NCI-H748 (cell line): ENCODE data around the gene LHFPL3.
"Not testable (repeated sequence)": the region's sequence is repeated elsewhere in the genome, so short reads cannot be mapped to it uniquely, and the experiment has no call there.

Experiments
- DNase-seq: peaks from one replicate; lab custom pipeline; 2025; ENCODE audit not compliant: unreplicated experiment; lab: John Stamatoyannopoulos, UW

Gene LHFPL3

GRCh38 chr7:104928721-104929400 is 600.5 kb downstream of the LHFPL3 start:
- DNase-seq = no peak

DNA sequence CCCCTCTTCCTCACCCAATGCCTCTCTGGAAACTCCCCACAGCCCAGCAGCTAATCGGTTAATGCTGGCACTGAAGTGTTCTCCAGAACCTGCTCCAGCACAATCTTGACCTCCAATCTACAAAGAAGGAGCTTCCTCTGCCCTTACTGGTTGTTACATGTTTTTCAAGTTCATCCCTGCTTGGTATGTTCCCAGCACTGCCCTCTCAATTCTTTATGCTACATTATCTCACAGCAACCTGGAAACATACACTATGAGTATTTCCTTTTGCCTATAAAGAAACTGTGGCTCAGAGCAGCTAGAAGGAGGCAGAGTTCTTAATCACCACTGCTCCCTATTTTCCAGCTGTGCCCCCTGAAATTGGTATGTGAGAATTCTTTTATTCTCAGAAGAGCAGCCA is 601.5 kb downstream of the LHFPL3 start:
- DNase-seq = no peak

GRCh38 chr7:104931181-104931781 is 602.9 kb downstream of the LHFPL3 start:
- DNase-seq = no peak

- DNase-seq = no peak
Observed at GRCh38 chr7:104933022-104933421, 604.6 kb downstream of the LHFPL3 start.

- peak; percentile 76 for DNase-seq
Observed at GRCh38 chr7:104933521-104933988, 605.2 kb downstream of the LHFPL3 start.

DNA sequence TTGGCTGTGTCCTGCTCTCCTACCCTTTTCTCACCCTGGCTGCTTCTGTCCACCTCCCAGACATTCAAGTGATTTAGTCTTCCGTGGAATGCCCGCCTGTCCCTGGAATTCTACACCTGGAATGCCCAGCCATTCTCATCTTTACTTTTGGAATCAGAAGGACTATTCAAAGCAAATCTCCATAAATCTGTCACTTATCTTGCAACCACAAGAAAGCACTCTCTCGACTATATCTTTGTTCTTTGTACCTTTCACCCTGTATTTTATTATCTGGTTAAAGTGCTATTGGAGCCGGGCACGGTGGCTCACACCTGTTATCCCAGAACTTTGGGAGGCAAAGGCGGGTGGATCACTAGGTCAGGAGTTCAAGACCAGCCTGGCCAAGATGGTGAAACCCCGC is 606.3 kb downstream of the LHFPL3 start:
- no peak for DNase-seq

DNA sequence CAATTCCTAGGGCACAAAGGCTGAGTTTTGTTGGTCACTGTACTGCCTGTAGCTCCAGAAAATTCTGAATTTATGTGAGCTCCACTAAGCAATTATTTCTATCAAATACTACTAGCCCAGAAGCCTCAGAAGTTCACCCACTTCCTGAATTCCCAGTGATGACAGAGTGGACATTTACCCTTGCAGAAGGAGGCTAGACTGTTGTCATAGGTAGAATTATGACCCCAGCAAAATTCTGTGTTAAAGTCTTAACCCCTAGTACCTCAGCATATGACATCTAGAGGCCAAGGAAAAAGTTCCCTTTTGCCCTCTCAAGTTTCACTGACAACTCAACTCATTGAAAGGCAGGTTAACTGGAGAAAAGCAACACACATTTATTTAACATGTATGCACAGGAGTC is 606.9 kb downstream of the LHFPL3 start:
- DNase-seq = no peak

- DNase-seq = no peak
Observed at GRCh38 chr7:104936546-104936945, 608.1 kb downstream of the LHFPL3 start.

DNA sequence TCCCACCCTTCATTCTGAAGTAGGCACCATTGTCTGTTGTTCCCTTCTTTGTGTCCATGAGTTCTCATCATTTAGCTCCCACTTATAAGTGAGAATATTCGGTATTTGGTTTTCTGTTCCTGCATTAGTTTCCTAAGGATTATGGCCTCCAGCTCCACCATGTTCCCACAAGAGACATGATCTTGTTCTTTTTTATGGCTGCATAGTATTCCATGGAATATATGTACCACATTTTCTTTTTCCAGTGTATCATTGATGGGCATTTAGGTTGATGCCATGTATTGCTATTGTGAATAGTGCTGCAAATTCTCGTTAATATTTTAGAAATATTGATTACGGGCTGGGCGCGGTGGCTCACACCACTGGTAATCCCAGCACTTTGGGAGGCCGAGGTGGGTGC is 609.1 kb downstream of the LHFPL3 start:
- not testable (repeated sequence) for DNase-seq

GRCh38 chr7:104938741-104939390 is 610.5 kb downstream of the LHFPL3 start:
- no peak for DNase-seq

DNA sequence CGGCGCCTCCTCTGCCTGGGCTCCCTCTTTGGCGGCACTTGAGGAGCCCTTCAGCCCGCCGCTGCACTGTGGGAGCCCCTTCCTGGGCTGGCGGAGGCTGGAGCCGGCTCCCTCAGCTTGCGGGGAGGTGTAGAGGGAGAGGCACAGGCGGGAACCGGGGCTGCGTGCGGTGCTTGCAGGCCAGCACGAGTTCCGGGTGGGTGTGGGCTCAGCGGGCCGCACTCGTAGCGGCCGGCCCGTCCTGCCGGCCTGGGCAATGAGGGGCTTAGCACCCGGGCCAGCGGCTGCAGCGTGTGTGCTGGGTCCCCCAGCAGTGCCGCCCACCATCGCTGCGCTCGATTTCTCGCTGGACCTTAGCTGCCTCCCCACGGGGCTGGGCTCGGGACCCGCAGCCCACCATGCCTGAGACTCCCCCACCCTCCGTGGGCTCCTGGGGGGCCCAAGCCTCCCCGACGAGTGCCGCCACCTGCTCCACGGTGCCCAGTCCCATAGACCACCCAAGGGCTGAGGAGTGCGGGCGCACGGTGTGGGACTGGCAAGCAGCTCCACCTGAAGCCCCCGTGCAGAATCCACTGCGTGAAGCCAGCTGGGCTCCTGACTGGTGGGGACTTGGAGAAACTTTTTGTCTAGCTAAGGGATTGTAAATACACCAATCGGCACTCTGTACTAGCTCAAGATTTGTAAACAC is 611.8 kb downstream of the LHFPL3 start:
- DNase-seq = no peak

GRCh38 chr7:104943502-104944343 is 615.3 kb downstream of the LHFPL3 start:
- peak; percentile 21 for DNase-seq

- no peak for DNase-seq
Observed at GRCh38 chr7:104945599-104945956, 617.2 kb downstream of the LHFPL3 start.

- DNase-seq = no peak
Observed at GRCh38 chr7:104946338-104946737, 617.9 kb downstream of the LHFPL3 start.

GRCh38 chr7:104950006-104950405 is 621.6 kb downstream of the LHFPL3 start:
- DNase-seq = no peak

DNA sequence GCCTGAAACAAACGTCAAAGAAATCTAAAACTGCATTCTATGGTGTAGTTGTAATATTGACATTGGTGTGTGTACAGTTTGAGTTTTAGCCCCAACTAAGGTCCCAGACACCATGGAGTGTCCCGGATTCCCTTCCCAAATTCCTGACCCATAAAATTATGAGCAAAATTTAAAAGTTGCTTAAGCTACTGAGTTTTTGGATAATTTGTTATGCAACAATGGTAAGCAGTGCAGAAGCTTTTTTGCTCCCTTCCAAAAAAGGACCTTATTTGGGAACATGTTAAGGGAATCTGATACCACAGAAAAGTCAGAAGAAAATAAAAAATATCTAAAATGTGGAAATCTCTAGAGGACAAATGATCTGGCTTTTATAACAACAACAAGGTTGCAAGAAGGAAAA is 622.4 kb downstream of the LHFPL3 start:
- DNase-seq = no peak

DNA sequence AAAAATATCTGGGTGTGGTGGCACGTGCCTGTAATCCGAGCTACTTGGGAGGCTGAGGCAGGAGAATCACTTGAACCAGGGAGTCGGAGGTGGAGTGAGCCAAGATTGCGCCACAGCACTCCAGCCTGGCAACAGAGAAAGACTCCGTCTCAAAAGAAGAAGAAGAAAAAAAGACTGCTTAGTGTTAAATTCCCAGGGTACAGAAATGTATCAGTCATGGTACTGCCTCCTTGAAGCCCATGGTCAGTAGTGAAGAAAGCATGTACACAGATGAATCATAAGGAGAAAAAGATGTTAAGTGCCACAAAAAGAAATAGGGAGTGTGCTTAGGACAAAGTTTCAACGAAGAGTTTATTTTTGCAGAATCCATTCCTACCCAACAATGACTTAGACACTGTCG is 623.1 kb downstream of the LHFPL3 start:
- no peak for DNase-seq

- DNase-seq = no peak
Observed at GRCh38 chr7:104955276-104955675, 626.9 kb downstream of the LHFPL3 start.
